Astrocyte (in vitro differentiated cells and primary cell): ENCODE data around the gene GPR68.

Source experiments
- CTCF ChIP-seq: IDR thresholded peaks from 2 replicates; pipeline ENCODE4 v1.5.1; 2011; ENCODE audit warnings: low read depth, mild to moderate bottlenecking, inconsistent platforms, low read length, moderate library complexity; ENCODE audit not compliant: insufficient read depth
- EZH2 ChIP-seq: IDR thresholded peaks from 2 replicates; pipeline ENCODE4 v1.6.1; 2012; ENCODE audit warnings: mild to moderate bottlenecking, low read length, inconsistent platforms; ENCODE audit not compliant: insufficient read depth

DNA sequence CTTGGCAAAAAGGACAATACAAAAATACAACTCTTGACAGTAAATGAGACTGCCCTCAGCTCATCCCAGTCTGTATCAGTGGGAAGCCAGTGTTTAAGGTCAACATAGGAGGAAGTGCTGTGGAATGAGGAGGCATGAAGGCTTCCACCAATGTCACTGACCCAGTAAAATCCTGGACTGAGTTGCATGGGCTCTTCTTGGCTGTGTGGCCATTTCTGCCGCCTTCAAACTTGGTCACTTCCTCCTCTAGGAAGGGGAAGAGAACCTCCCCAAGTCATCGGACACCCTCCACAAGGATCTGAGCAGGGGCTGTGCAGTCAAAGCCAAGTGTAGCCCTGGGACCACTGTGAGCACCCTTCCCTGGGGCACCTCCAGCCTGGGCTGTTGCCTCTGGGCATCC, 11.9 kb downstream of the GPR68 start:
- TF ChIP-seq CTCF, result no peak
- no peak for TF ChIP-seq EZH2
